Breast epithelium (tissue), 3 donors: ENCODE data around the gene SCARF2.
"Not testable (repeated sequence)": the region's sequence is repeated elsewhere in the genome, so short reads cannot be mapped to it uniquely, and the experiment has no call there.

ENCODE experiments used
- CTCF ChIP-seq, 3 donors: fragments of 450-650 bp; IDR thresholded peaks; one replicate each; pipeline ENCODE4 v1.5.1; 2016 to 2017; ENCODE audit warnings: antibody characterized with exemption in 3 of 3, mild to moderate bottlenecking in 3 of 3, moderate library complexity in 3 of 3
- POLR2AphosphoS5 ChIP-seq, 3 donors: sonication (generic); formaldehyde crosslinking; IDR thresholded peaks; one replicate each; pipeline ENCODE4 v1.6.1; 2017; ENCODE audit warnings: antibody characterized with exemption in 3 of 3

DNA sequence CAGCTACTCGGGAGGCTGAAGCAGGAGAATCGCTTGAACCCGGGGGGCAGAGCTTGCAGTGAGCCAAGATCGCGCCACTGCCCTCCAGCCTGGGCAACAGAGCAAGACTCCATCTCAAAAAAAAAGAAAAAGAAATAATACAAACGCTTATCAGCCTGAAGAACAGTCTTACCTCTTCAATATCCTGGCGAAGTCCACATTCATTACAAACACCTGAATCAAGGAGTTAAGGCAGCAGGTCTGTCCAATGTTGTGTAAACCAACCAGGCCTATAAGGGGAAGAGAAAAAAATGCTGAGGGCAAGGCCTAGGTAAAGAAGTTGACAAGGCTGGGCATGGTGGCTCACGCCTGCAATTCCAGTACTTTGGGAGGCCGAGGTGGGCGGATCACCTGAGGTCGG is 60.6 kb downstream of the SCARF2 start:
- not testable (repeated sequence) for TF ChIP-seq CTCF, POLR2AphosphoS5 (IDR thresholded peaks at IDR 0.05)
